Adrenal gland (tissue), 5 donors: ENCODE data around the gene GJA3.

Source experiments
- POLR2A ChIP-seq, 2 donors: fragments of 450-650 bp; IDR thresholded peaks; one replicate each; pipeline ENCODE4 v1.6.1; 2017; ENCODE audit warnings: antibody characterized with exemption in 2 of 2, mild to moderate bottlenecking in 2 of 2, moderate library complexity in 1 of 2
- TF ChIP-seq, protein P1 (sequence below), 6 experiments: fragments of 450-650 bp in 4 of 6; fragments of 200-600 bp in 2 of 6; sonication (generic) in 1 of 6; IDR thresholded peaks; 1 replicate in 5 of 6; 2 replicates in 1 of 6; pipeline versions ENCODE4 v1.5.1 to v1.8.0; 2016 to 2021; ENCODE audit warnings: antibody characterized with exemption in 6 of 6, mild to moderate bottlenecking in 2 of 6, moderate library complexity in 1 of 6
- donor health status: DM: no; HTN: no; CAD: no.

DNA sequence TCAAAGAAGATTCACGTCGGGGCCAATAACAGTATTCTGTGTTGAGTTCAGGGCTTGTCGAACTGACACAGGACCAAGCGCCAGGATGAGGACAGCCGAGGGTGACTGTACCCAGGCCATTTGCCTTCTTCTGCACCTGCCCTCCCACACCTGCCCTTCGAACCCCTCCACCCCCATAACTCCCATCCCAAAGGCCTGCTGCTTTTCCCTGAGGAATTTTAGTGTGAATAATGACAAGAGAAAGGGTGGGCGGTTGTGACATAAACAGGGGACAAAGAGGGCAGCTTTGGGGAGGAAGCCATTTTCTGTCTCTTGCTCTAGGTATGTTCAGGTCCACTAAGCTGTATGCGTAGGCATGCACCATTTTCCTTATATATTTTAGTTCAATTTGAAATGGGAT lies 26.1 kb downstream of the GJA3 start:
- TF ChIP-seq, protein P1, sequence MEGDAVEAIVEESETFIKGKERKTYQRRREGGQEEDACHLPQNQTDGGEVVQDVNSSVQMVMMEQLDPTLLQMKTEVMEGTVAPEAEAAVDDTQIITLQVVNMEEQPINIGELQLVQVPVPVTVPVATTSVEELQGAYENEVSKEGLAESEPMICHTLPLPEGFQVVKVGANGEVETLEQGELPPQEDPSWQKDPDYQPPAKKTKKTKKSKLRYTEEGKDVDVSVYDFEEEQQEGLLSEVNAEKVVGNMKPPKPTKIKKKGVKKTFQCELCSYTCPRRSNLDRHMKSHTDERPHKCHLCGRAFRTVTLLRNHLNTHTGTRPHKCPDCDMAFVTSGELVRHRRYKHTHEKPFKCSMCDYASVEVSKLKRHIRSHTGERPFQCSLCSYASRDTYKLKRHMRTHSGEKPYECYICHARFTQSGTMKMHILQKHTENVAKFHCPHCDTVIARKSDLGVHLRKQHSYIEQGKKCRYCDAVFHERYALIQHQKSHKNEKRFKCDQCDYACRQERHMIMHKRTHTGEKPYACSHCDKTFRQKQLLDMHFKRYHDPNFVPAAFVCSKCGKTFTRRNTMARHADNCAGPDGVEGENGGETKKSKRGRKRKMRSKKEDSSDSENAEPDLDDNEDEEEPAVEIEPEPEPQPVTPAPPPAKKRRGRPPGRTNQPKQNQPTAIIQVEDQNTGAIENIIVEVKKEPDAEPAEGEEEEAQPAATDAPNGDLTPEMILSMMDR (IDR thresholded peaks at IDR 0.05) = no peak
- TF ChIP-seq POLR2A (IDR thresholded peaks at IDR 0.05) = no peak
